HL-60/S4 treated with retinoic acid at 250 ng/mL for 4 days and 3 days (cell line): ENCODE results near the gene ACLY.
"Not testable (repeated sequence)": the region's sequence is repeated elsewhere in the genome, so short reads cannot be mapped to it uniquely, and the experiment has no call there.

Experiments used
- in situ Hi-C: fragments of 300-500 bp; cut with MboI; formaldehyde crosslinking; loops from 2 replicates; pipeline ENCODE4 v1.7.0; 2022; ENCODE audit warnings: low sequenced_read_pairs

ACLY gene

GRCh38 chr17:41874293-41874670 is 44.5 kb downstream of the ACLY start:
- in situ Hi-C loops, result not testable (repeated sequence)

GRCh38 chr17:41873559-41874292 is 45.0 kb downstream of the ACLY start:
- in situ Hi-C loops, result no loop called here

GRCh38 chr17:41871789-41872188 is 47.0 kb downstream of the ACLY start:
- in situ Hi-C loops, result no loop called here

- in situ Hi-C loops, result no loop called here
Observed at GRCh38 chr17:41870627-41871026, 48.1 kb downstream of the ACLY start.

GRCh38 chr17:41870097-41870496 is 48.7 kb downstream of the ACLY start:
- in situ Hi-C loops, result no loop called here

GRCh38 chr17:41869426-41869825 is 49.3 kb downstream of the ACLY start:
- in situ Hi-C loops, result no loop called here

- in situ Hi-C loops, result no loop called here
Observed at GRCh38 chr17:41868568-41868967, 50.2 kb downstream of the ACLY start.

GRCh38 chr17:41865596-41865893 is 53.2 kb downstream of the ACLY start:
- in situ Hi-C loops, result no loop called here

- in situ Hi-C loops, result no loop called here
Observed at GRCh38 chr17:41864836-41865595, 53.7 kb downstream of the ACLY start, which contains the start of gene KLHL11. KLHL11 (minus strand) TSS chr17:41865423; CDS start chr17:41865370, 53 bp downstream.

GRCh38 chr17:41864498-41864835 is 54.3 kb downstream of the ACLY start:
- in situ Hi-C loops, result no loop called here

- in situ Hi-C loops, result no loop called here
Observed at GRCh38 chr17:41863074-41863848, 55.5 kb downstream of the ACLY start.

- in situ Hi-C loops, result no loop called here
Observed at GRCh38 chr17:41860254-41860931, 58.4 kb downstream of the ACLY start.

GRCh38 chr17:41851382-41851781 is 67.4 kb downstream of the ACLY start:
- in situ Hi-C loops, result not testable (repeated sequence)

GRCh38 chr17:41849251-41849990 is 69.3 kb downstream of the ACLY start:
- in situ Hi-C loops, result no loop called here

GRCh38 chr17:41848788-41849187 is 70.0 kb downstream of the ACLY start:
- in situ Hi-C loops, result no loop called here

GRCh38 chr17:41844971-41845370 is 73.8 kb downstream of the ACLY start:
- in situ Hi-C loops, result no loop called here

- in situ Hi-C loops, result not testable (repeated sequence)
Observed at GRCh38 chr17:41840781-41841180, 78.0 kb downstream of the ACLY start.

GRCh38 chr17:41839448-41839847 is 79.3 kb downstream of the ACLY start:
- in situ Hi-C loops, result not testable (repeated sequence)

GRCh38 chr17:41837761-41838538 is 80.8 kb downstream of the ACLY start, which contains the start of gene KLHL10:
KLHL10 (plus strand) TSS chr17:41837825; CDS start chr17:41837933, 108 bp downstream.
- in situ Hi-C loops, result no loop called here
